AG04449 (cell line): ENCODE results near the gene SLC25A41.

Experiments used
- CTCF ChIA-PET: fragments of 350-600 bp; formaldehyde crosslinking; extraction: SDS; loops from one replicate; lab custom pipeline; 2021; ENCODE audit warnings: antibody characterized with exemption; lab: Yijun Ruan, JAX
- POLR2A ChIA-PET: fragments of 400-600, 350-600 bp; formaldehyde crosslinking; extraction: SDS; loops from one replicate; lab custom pipeline; 2020; ENCODE audit warnings: antibody characterized with exemption, inconsistent platforms; lab: Yijun Ruan, JAX
- DNase-seq: peaks from one replicate; pipeline ENCODE4 v3.0.0-alpha.2; 2010; ENCODE audit warnings: low read depth, low spot score
- H3K4me3 ChIP-seq: 2 replicates; pipeline ENCODE4 v1.5.1; 2011; ENCODE audit warnings: low read depth, mild to moderate bottlenecking, control low read depth, low read length
- CTCF ChIP-seq: IDR thresholded peaks from one replicate; pipeline ENCODE4 v1.5.1; 2011; ENCODE audit warnings: mild to moderate bottlenecking, moderate library complexity, low read length, control low read depth, inconsistent platforms; ENCODE audit not compliant: insufficient read depth; ENCODE audit errors: missing control alignments

The SLC25A41 gene

GRCh38 chr19:6433663-6434062 is at the start of gene SLC25A41:
Gene SLC25A41 (minus strand): TSS chr19:6433763. CDS start chr19:6433693, 70 bp downstream.
- POLR2A ChIA-PET, result no interaction called here
- no peak within 1 kb of the TSS for H3K4me3 ChIP-seq
- no peak for TF ChIP-seq CTCF
- CTCF ChIA-PET, result no interaction called here
- no peak for DNase-seq

- TF ChIP-seq CTCF, result no peak
Observed at GRCh38 chr19:6483235-6483634, 49.7 kb upstream of the SLC25A41 start.

GRCh38 chr19:6482343-6482686 is 48.8 kb upstream of the SLC25A41 start:
- no peak for DNase-seq
- POLR2A ChIA-PET, result no interaction called here
- TF ChIP-seq CTCF, result no peak
- no peak overlapping the region for H3K4me3 ChIP-seq
- CTCF ChIA-PET, result interaction anchor here (0.7 to 2.6 kb wide), 5 partner anchors 10 to 382 kb away, joined by 3 to 8 read pairs (median 6); no protein-coding TSS in a partner anchor

More at GRCh38 chr19:6483235-6483634, 49.7 kb upstream of the SLC25A41 start:
- POLR2A ChIA-PET, result no interaction called here
- DNase-seq, result no peak
- H3K4me3 ChIP-seq, result no peak overlapping the region
- CTCF ChIA-PET, result interaction anchor here (1.0 to 2.6 kb wide), 3 partner anchors 9 to 380 kb away, joined by 3 to 8 read pairs (median 3); no protein-coding TSS in a partner anchor

- no peak for DNase-seq
- no peak within 1 kb of the TSS for H3K4me3 ChIP-seq
- peak; percentile 44 for TF ChIP-seq CTCF
- POLR2A ChIA-PET, result no interaction called here
- CTCF ChIA-PET, result interaction anchor here (0.7 to 2.6 kb wide), 5 partner anchors 10 to 383 kb away, joined by 3 to 8 read pairs (median 6); no protein-coding TSS in a partner anchor
Observed at GRCh38 chr19:6481541-6482342, 48.2 kb upstream of the SLC25A41 start, which contains the start of gene DENND1C. Gene DENND1C (minus strand): TSS chr19:6481787. CDS start chr19:6481695, 92 bp downstream.

GRCh38 chr19:6480848-6481415 is 47.4 kb upstream of the SLC25A41 start:
- TF ChIP-seq CTCF, result no peak
- no peak for DNase-seq
- CTCF ChIA-PET, result interaction anchor here (1.2 to 2.6 kb wide), 3 partner anchors 10 to 383 kb away, joined by 6 to 8 read pairs (median 7); no protein-coding TSS in a partner anchor
- H3K4me3 ChIP-seq, result no peak overlapping the region
- POLR2A ChIA-PET, result no interaction called here

- no peak overlapping the region for H3K4me3 ChIP-seq
- POLR2A ChIA-PET, result no interaction called here
- CTCF ChIA-PET, result no interaction called here
- no peak for TF ChIP-seq CTCF
- no peak for DNase-seq
Observed at GRCh38 chr19:6479836-6480398, 46.4 kb upstream of the SLC25A41 start.
